GM23338 (cell line): Measurements from ENCODE around the gene SERPINA3.

Source experiments
- CREB1 ChIP-seq: fragments of 250-450 bp; sonication (Bioruptor Pico); IDR thresholded peaks from 2 replicates; pipeline ENCODE4 v1.5.0; 2020; ENCODE audit warnings: low read depth, mild to moderate bottlenecking, moderate library complexity
- EZH2 ChIP-seq: fragments of 200-600 bp; sonication (generic); IDR thresholded peaks from one replicate; pipeline ENCODE4 v1.8.0; 2017; ENCODE audit warnings: antibody characterized with exemption, mild to moderate bottlenecking, low read depth; ENCODE audit not compliant: unreplicated experiment
- EZH2phosphoT487 ChIP-seq: fragments of 200-600 bp; sonication (generic); IDR thresholded peaks from one replicate; pipeline ENCODE4 v1.8.1; 2018; ENCODE audit warnings: antibody characterized with exemption; ENCODE audit not compliant: unreplicated experiment
- NANOG ChIP-seq: IDR thresholded peaks from 2 replicates; pipeline ENCODE4 v1.6.1; 2016; ENCODE audit warnings: antibody characterized with exemption, borderline replicate concordance
- POLR2AphosphoS5 ChIP-seq: IDR thresholded peaks from 2 replicates; pipeline ENCODE4 v1.6.1; 2016; ENCODE audit warnings: antibody characterized with exemption, low read depth
- STAT1 ChIP-seq: IDR thresholded peaks from one replicate; pipeline ENCODE4 v1.6.1; 2016; ENCODE audit warnings: antibody characterized with exemption; ENCODE audit not compliant: unreplicated experiment
- TF ChIP-seq, protein P1 (sequence below), 2 experiments: fragments of 200-600 bp in 1 of 2; sonication (generic) in 1 of 2; conservative IDR thresholded peaks; 2 replicates each; pipeline versions ENCODE4 v1.5.1 to v1.6.1; 2016 to 2017; ENCODE audit warnings: antibody characterized with exemption in 2 of 2, low read depth in 2 of 2, mild to moderate bottlenecking in 2 of 2, moderate library complexity in 1 of 2
- TF ChIP-seq, protein P2 (sequence below): IDR thresholded peaks from one replicate; pipeline ENCODE4 v1.6.1; 2018; ENCODE audit warnings: antibody characterized with exemption; ENCODE audit not compliant: unreplicated experiment

DNA sequence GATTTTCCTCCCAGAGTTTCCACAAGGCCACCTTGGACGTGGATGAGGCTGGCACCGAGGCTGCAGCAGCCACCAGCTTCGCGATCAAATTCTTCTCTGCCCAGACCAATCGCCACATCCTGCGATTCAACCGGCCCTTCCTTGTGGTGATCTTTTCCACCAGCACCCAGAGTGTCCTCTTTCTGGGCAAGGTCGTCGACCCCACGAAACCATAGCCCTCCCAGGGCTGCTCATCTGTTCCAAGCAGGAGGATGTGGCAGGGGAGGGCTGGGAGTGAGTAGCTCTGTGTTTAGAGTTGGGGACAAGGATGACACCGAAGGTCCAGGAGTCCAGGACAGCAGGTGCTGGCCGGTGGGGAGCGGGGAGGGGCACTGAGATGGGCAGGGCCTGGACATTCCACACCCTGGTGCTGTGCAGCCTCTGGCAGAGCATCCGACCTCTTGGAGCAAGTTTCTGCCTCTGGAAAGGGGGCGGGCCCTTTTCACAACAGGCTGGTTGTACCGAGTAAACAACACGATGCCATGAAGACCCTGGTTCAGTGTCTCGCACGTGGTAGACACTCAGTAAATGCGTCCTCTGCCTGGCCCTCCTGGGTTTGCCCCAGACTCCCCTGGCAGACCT lies 42.7 kb upstream of the SERPINA3 start:
- TF ChIP-seq, protein P1, sequence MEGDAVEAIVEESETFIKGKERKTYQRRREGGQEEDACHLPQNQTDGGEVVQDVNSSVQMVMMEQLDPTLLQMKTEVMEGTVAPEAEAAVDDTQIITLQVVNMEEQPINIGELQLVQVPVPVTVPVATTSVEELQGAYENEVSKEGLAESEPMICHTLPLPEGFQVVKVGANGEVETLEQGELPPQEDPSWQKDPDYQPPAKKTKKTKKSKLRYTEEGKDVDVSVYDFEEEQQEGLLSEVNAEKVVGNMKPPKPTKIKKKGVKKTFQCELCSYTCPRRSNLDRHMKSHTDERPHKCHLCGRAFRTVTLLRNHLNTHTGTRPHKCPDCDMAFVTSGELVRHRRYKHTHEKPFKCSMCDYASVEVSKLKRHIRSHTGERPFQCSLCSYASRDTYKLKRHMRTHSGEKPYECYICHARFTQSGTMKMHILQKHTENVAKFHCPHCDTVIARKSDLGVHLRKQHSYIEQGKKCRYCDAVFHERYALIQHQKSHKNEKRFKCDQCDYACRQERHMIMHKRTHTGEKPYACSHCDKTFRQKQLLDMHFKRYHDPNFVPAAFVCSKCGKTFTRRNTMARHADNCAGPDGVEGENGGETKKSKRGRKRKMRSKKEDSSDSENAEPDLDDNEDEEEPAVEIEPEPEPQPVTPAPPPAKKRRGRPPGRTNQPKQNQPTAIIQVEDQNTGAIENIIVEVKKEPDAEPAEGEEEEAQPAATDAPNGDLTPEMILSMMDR (conservative IDR thresholded peaks at IDR 0.05; ENCODE audit: low read depth in 2 of 2), result no peak
- TF ChIP-seq EZH2phosphoT487 (no peak), CREB1 (CRISPR knock-in tag) (no peak), POLR2AphosphoS5 (no peak), EZH2 (no peak), STAT1 (no peak), NANOG (no peak)
- TF ChIP-seq, protein P2, sequence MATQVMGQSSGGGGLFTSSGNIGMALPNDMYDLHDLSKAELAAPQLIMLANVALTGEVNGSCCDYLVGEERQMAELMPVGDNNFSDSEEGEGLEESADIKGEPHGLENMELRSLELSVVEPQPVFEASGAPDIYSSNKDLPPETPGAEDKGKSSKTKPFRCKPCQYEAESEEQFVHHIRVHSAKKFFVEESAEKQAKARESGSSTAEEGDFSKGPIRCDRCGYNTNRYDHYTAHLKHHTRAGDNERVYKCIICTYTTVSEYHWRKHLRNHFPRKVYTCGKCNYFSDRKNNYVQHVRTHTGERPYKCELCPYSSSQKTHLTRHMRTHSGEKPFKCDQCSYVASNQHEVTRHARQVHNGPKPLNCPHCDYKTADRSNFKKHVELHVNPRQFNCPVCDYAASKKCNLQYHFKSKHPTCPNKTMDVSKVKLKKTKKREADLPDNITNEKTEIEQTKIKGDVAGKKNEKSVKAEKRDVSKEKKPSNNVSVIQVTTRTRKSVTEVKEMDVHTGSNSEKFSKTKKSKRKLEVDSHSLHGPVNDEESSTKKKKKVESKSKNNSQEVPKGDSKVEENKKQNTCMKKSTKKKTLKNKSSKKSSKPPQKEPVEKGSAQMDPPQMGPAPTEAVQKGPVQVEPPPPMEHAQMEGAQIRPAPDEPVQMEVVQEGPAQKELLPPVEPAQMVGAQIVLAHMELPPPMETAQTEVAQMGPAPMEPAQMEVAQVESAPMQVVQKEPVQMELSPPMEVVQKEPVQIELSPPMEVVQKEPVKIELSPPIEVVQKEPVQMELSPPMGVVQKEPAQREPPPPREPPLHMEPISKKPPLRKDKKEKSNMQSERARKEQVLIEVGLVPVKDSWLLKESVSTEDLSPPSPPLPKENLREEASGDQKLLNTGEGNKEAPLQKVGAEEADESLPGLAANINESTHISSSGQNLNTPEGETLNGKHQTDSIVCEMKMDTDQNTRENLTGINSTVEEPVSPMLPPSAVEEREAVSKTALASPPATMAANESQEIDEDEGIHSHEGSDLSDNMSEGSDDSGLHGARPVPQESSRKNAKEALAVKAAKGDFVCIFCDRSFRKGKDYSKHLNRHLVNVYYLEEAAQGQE, result no peak
